ENCODE measurements around the gene ARHGAP31. TPM values are rescaled to one million over a fixed set of nuclear protein-coding genes. Genes with fewer than 3 reads are reported as not detected.
"Not testable (repeated sequence)": the region's sequence is repeated elsewhere in the genome, so short reads cannot be mapped to it uniquely, and the experiment has no call there.

The ARHGAP31 gene
- polyA plus RNA-seq, 4 donors, result 10.8 to 15.4 (median 12.7) TPM

DNA sequence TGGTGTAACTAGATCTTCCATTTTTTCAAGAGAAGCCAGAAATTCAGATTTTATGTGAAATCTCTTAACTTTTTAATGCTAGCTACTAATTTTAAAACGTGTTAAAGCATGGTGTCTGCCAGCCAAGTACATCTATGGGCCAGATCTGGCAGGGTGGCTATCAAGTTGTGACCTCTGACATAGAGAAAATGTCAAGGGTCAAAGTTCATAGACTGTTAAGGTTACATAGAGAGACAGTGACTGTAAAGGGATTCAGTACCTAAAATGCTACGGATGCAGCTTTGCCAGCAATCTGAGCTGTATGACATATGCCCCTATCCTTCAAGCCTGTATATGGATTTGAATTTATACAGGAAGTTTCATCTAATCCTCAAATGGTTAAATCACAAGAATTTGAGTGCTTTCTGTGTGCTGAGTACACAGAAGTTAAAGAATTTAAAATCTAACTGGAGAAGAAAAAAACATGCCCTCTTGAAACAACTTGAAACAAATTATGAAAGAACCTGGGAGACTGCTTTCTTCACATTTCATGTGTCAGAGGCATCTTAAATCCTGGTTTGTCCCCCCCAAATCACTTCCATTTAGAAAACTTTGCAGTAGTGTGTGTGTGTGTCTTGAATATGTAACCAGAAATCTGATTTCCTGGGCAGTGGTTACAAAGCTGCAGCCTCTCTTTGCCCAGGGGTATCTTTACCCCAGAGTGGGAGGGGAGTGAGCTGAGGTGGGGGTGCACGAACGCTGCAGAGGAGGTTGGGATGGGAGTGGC is 895 bp upstream of the ARHGAP31 start:
- peak in 1 of 4 donors; percentile 27 for DNase-seq (ENCODE audit: low read depth in 4 of 4, low spot score in 2 of 4)

GRCh38 chr3:119294696-119295671 is 801 bp downstream of the ARHGAP31 start:
- peak in 3 of 4 donors; percentile 50 to 55 (median 52) for DNase-seq (ENCODE audit: low read depth in 4 of 4, low spot score in 2 of 4)

- DNase-seq (ENCODE audit: low read depth in 4 of 4, low spot score in 2 of 4), result no peak
Observed at GRCh38 chr3:119295816-119296726, 1.9 kb downstream of the ARHGAP31 start.

- no peak for DNase-seq (ENCODE audit: low read depth in 4 of 4, low spot score in 2 of 4)
Observed at GRCh38 chr3:119296727-119297122, 2.5 kb downstream of the ARHGAP31 start.

GRCh38 chr3:119297169-119297568 is 3.0 kb downstream of the ARHGAP31 start:
- no peak for DNase-seq (ENCODE audit: low read depth in 4 of 4, low spot score in 2 of 4)

- no peak for DNase-seq (ENCODE audit: low read depth in 4 of 4, low spot score in 2 of 4)
Observed at GRCh38 chr3:119298565-119298941, 4.4 kb downstream of the ARHGAP31 start.

GRCh38 chr3:119300991-119301391 is 6.8 kb downstream of the ARHGAP31 start:
- DNase-seq (ENCODE audit: low read depth in 4 of 4, low spot score in 2 of 4), result no peak

DNA sequence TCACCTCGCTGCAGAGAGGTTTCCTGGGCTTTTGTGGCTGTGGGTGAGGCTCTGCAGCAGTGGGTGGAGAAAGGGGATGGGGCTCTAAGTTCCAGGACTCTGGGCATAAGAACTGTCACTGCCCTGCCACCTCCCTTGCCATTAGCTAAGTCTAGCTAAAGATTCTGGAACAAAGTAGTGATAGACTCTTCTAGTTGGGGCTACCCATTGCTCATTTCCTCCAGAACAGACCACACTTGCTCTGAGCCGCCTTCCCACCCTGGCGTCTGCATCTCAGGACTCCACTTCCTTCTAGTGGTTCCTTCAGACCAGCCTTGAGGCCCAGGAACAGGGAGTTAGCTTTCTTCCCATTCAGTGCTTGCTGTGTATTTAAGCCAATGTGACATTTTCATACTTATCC is 7.5 kb downstream of the ARHGAP31 start:
- DNase-seq (ENCODE audit: low read depth in 4 of 4, low spot score in 2 of 4), result no peak

GRCh38 chr3:119302697-119303551 is 8.7 kb downstream of the ARHGAP31 start:
- no peak for DNase-seq (ENCODE audit: low read depth in 4 of 4, low spot score in 2 of 4)

DNA sequence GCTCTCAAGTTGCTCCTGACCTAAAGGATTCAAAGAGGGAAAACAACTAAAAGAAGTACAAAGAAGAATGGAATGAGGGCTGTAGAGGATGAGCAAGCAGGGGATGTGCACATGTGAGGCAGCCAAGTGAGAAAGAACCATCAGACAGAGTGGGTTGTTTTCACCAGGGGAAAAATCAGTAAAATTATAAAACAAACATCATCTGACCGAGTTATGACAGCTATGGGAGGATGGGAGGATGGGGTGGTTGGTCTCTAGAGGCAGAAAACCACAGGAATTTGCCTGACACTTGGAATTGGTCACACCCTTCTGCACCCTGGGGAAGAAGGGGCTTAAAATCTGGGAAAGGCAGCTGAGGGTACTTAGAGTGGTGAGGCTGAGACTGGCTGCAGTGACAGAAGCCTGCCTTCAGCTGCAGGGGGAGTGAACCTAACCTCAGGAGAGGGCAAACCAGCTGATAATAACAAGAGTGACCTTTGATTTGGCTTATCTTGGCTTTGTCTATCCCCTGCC is 10.1 kb downstream of the ARHGAP31 start:
- no peak for DNase-seq (ENCODE audit: low read depth in 4 of 4, low spot score in 2 of 4)

GRCh38 chr3:119305286-119305685 is 11.1 kb downstream of the ARHGAP31 start:
- no peak for DNase-seq (ENCODE audit: low read depth in 4 of 4, low spot score in 2 of 4)

- DNase-seq (ENCODE audit: low read depth in 4 of 4, low spot score in 2 of 4), result not testable (repeated sequence)
Observed at GRCh38 chr3:119306378-119306777, 12.2 kb downstream of the ARHGAP31 start.

GRCh38 chr3:119308355-119308754 is 14.2 kb downstream of the ARHGAP31 start:
- no peak for DNase-seq (ENCODE audit: low read depth in 4 of 4, low spot score in 2 of 4)

DNA sequence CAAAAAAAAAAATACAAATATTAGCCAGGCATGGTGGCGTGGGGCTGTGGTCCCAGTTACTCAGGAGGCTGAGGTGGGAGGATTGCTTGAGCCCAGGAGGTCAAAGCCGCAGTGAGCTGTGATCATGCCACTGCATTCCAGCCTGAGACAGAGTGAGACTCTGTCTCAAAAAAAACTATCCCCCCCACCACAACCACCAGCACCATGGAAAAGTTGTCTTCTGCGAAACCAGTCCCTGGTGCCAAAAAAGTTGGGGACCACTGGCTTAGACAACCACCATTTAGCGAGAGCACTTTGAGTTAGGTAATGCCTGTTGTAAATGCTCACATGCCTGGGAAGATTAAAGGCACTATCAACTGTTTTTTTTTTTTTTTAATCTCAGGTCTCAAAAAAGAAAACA is 15.4 kb downstream of the ARHGAP31 start:
- DNase-seq (ENCODE audit: low read depth in 4 of 4, low spot score in 2 of 4), result no peak

- no peak for DNase-seq (ENCODE audit: low read depth in 4 of 4, low spot score in 2 of 4)
Observed at GRCh38 chr3:119310071-119310470, 15.9 kb downstream of the ARHGAP31 start.

GRCh38 chr3:119311081-119311925 is 17.1 kb downstream of the ARHGAP31 start:
- DNase-seq (ENCODE audit: low read depth in 4 of 4, low spot score in 2 of 4), result no peak

DNA sequence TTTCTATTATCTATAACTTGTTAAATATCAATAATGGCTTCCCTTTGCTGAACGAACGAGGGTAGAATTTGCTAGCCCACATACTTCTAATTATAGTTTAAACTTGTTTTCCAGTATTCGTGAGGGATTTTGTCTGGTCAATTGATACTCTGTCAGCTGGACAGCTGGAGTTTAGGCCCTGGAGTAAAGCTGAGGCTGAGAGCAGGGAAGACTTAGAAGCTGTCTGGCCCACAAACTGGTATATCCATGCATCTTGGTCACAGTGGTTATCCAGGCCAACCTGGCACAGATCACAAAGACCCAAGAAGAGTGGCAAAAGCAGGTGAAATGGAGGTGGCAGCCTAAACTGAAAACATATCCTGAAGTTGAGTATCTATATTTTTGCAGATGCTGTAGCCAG is 19.3 kb downstream of the ARHGAP31 start:
- no peak for DNase-seq (ENCODE audit: low read depth in 4 of 4, low spot score in 2 of 4)

DNA sequence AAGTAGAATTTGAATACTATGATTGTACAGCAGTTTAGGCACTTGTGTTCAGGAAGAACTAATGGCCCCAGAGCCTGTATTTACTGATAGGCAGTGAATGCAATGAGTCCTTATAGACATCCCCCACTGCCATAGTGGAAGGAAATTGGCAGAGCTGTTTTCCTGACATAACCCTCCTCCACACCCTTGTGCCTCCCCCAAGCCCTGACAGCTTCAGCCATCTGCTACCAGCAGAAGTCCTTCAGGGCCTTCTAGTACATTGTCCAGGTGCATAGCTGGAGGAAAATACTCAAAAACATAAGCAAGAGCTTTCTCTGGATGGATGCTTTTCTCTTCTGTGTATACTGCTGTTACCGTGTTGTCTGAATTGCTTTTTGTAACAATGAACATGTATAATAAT is 20.6 kb downstream of the ARHGAP31 start:
- DNase-seq (ENCODE audit: low read depth in 4 of 4, low spot score in 2 of 4), result no peak
